ENCODE measurements around the gene FRA10AC1. TPM values are rescaled to one million over a fixed set of nuclear protein-coding genes. Genes with fewer than 3 reads are reported as not detected.
A peak's percentile ranks its signal among the peaks of the same experiment; 100 is the strongest.

Gene FRA10AC1
- total RNA-seq, 1 experiment from 2014 or later = 12.4 TPM

DNA sequence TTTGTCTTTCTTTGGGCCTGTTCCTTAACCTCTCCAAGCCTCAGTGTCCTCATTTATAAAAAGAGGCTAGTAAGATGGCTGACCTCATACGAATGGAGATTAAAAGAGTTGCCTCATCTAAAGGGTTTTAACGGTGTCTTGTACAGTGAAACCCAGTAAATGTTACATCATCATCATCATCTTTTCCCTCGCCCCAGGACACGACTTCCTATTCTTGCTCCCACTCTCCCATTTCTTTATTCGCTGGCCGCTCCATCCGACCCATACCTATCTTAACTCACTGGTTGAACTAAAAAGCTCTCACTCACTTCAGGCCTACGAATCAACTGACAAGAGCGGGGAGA, 554 bp downstream of the FRA10AC1 start:
- DNase-seq = no peak

More for the DNA sequence above, 554 bp downstream of the FRA10AC1 start:
- H3K4me1 Mint-ChIP-seq = peaks cover 7 to 15% of the 10 kb centered on the region in 2 experiments; a peak in 3 of 4 replicates
- H3K79me1 ChIP-seq (ENCODE audit: insufficient read depth, low read depth, low read length, poor library complexity, severe bottlenecking) = no peaks in the 10 kb centered on the region
- no peaks in the 10 kb centered on the region for H3K9me3 ChIP-seq (ENCODE audit: control insufficient read depth, low read depth, low read length)
- no peaks in the 10 kb centered on the region for H3K27me3 Mint-ChIP-seq (ENCODE audit: low read depth)
- WGBS (ENCODE audit: extremely low coverage, insufficient read length, low lambda C conversion rate) = no CpG with 5 or more reads among the region's 9 CpGs
- H3K79me2 ChIP-seq (ENCODE audit: insufficient read depth, low read length) = no peaks in the 10 kb centered on the region
- no peak overlapping the region for H3K14ac ChIP-seq (ENCODE audit: insufficient read depth, low read length)
- H4K8ac ChIP-seq (replicated peaks; ENCODE audit: insufficient read length, low read depth, low read length) = no peak overlapping the region
- H2AK5ac ChIP-seq (ENCODE audit: insufficient read length, low read length) = no peak overlapping the region
- H2BK5ac ChIP-seq (ENCODE audit: insufficient read length, low read length) = no peak overlapping the region
- no peak overlapping the region for H2BK120ac ChIP-seq (ENCODE audit: low read depth, low read length, poor library complexity, severe bottlenecking)
- peak overlapping the region; percentile 81 for H3K9ac ChIP-seq (ENCODE audit: extremely low read depth, insufficient read length, low read length)
- H2BK12ac ChIP-seq (ENCODE audit: insufficient read length, low read depth, low read length) = no peak overlapping the region
- H3K23me2 ChIP-seq (ENCODE audit: insufficient read length, low read depth, low read length, poor library complexity, severe bottlenecking) = peaks cover 20% of the 10 kb centered on the region
- TF ChIP-seq CTCF (conservative IDR thresholded peaks at IDR 0.05) = no peak
- H3K27ac Mint-ChIP-seq = no peak overlapping the region
- H4K20me1 ChIP-seq (ENCODE audit: control insufficient read depth, insufficient read depth, insufficient read length) = no peaks in the 10 kb centered on the region
- H3K27me3 ChIP-seq (ENCODE audit: insufficient read depth, low read length) = no peaks in the 10 kb centered on the region
- H3K4me1 ChIP-seq (ENCODE audit: insufficient read depth, low read length) = no peaks in the 10 kb centered on the region; the same call in 1 of the 2 replicates
- no peak overlapping the region for H3K56ac ChIP-seq (ENCODE audit: insufficient read length, low read depth, low read length)
- no peak overlapping the region for H2BK20ac ChIP-seq (ENCODE audit: low read depth, low read length, poor library complexity, severe bottlenecking)
- H2BK15ac ChIP-seq (ENCODE audit: low read depth, low read length) = no peak overlapping the region
- peak overlapping the region; percentile 98 for H3K4me2 ChIP-seq (ENCODE audit: insufficient read depth, insufficient read length, low read length)
- peak overlapping the region; percentile 43 for H2AFZ ChIP-seq (ENCODE audit: low read length)
- no peak overlapping the region for H3K23ac ChIP-seq (ENCODE audit: insufficient read length, low read depth, low read length)
- H3T11ph ChIP-seq (ENCODE audit: low read length) = peak overlapping the region; percentile 40
- no peak overlapping the region for H3K4me3 Mint-ChIP-seq
- H3K36me3 Mint-ChIP-seq (ENCODE audit: insufficient read depth in 1 of 3, low read depth in 3 of 3) = peaks cover 2 to 18% (median 18%) of the 10 kb centered on the region in 3 experiments
- H3K4ac ChIP-seq (ENCODE audit: low read depth, low read length) = no peak overlapping the region
- no peak overlapping the region for H4K91ac ChIP-seq (ENCODE audit: insufficient read length, low read depth, low read length)
- no peaks in the 10 kb centered on the region for H3K9me3 Mint-ChIP-seq
- H3K27ac ChIP-seq (ENCODE audit: insufficient read length, low read depth, low read length) = peak overlapping the region; percentile 55
- H3K18ac ChIP-seq (ENCODE audit: insufficient read length, low read depth, low read length) = no peak overlapping the region
- no peak overlapping the region for H4K5ac ChIP-seq (ENCODE audit: insufficient read length, low read depth, low read length)
